ENCODE results near the gene APBA2.

The APBA2 gene

DNA sequence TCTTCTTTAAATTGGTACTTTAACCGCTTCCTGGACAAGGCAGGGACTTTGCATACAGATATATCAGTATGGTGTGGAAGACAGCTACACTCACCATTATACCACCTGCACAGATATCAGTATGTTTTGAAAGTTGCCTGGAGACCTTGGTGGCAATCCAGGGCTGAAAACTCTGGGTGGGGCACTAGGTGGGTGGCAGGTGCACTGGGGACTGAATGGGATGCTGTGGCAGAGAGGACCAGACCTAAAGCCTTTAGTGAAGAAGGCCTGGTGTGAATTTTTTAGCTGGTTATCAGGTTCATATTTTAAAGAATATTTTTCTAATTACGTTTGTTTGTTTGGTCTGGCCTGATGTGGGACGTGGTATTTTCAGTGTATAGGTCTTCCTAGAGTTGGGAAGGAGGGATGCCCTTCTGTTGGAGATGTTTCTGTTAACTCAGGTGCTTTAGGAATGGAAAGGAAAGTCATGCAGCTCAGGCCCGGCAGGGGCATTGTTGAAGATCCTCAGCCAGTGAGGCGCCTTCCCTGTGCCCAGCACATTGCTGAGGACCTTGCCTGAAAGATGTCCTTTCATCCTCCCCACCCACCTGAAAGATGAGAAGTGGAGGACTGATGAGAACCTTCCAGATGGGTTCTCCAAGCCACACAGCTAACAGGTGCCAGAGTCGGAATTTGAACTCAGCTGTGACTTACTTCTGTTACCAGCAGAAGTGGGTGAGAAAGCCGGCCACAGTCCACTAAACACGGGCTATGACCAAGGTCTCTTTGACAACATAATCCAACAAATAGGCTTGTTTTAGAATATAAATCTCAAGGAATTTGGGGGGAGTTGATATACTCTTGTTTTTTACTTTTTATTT, 77.3 kb downstream of the APBA2 start:
- DNase-seq: no peak

DNA sequence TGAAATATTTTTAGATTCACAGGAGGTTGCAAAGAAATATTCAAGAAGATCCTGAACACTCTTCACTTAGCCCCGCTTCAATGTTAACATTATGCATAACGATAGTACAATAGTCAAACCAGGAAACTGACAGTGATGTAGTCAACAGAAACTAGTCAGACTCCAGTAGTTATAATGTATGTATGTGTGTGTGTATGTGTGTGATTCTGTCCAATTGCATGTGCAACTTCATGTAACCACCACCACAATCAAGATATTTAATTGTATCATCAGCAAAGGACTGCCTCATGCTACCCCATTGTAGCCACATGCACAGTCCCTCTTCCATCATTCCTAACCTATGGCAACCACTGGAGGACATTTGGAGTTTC, 77.9 kb downstream of the APBA2 start:
- DNase-seq: no peak

DNA sequence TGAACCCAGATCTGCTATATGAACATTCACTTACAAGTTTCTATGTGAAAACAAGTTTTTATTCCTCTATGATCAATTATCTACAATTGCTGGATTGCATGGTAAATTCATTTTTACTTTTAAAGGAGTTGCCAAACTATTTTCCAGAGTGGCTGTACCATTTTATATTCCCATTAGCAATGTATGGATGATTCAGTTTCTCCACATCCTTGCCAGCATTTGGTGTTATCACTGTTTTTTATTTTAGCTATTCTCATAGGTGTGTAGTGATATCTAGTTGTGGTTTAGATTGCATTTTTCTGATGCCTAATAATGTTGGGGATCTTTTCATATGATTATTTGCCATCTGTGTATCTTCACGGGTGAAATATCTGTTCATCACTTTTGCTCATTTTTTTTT, 78.3 kb downstream of the APBA2 start:
- no peak for DNase-seq

DNA sequence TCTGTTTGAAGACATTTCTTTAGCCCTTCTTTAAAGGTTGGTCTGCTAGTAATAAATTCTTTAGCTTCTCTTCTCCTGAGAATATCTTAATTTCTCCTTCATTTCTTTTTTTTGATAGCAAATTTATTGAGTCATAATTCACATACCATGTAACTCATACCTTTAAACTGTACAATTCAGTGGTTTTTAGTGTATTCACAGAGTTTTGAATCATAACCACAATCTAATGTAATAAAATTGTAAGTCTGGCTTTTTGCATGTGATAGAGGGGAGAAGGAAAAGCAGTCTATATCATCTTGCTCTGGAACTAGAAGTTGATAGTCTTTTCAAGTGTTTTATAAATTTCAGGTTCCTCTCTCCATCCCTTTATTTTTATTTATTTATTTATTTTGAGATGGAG, 81.3 kb downstream of the APBA2 start:
- no peak for DNase-seq

DNA sequence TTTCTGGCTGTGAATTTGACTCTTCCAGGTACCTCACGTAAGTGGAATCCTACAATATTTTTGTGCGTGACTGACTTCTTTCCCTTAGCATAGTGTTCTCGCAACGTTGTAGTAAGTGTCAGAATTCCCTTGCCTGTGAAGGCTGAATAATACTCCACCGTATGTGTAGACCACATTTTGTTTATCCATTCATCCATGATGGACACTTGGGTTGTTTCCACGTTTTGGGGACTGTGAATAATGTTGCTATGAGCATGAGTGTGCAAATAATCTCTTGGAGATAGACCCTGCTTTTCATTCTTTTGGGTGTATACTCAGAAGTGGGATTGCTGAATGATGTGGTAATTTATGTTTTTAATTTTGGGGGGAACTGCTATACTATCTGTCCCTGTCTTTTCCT, 82.2 kb downstream of the APBA2 start:
- DNase-seq: no peak

DNA sequence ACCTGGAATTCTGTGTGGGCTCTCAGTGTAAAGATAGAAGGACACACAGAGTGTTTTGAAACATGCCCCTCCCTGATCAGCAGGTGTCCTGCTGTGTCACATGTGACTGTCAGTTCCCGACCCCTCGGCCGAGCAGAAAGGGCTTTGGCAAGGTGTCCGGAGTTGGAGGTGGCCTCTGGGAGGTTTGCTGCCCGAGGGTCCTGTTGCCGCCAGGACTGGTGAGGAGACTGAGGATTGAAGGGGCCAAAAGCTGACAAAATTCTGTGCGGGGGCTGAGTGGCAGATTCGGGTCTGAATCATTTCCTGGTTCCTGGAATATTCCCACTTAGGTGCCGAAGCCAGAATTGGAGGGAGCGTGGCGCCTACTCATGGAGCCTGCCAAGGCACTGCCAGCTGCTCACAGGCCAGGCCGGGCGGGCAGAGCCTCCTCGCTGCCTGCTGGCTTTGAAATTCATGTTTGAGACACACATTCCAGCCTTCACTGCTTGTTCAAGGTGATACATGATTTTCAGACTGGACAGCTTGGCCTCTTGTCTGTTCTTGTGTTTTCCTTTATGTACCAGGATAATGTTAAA, 83.8 kb downstream of the APBA2 start:
- DNase-seq: no peak

DNA sequence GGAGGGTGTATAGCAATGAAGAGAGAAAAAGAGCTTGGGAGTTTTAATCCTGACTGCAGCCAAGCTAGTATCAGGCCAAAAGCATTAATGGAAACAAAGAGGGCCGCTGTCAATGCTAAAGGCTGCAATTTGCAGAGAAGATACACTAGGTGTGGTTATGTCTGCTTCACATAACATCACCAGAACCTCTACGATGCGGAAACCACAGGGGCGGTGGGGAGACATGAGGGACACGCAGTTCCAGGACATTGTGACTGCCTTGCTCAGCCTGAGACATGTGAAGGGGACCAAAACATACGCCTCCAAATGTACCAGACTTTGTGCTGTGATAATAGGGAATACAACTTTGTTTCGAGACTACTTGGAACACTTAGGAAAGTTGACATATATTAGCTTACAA, 88.4 kb downstream of the APBA2 start:
- no peak for DNase-seq

DNA sequence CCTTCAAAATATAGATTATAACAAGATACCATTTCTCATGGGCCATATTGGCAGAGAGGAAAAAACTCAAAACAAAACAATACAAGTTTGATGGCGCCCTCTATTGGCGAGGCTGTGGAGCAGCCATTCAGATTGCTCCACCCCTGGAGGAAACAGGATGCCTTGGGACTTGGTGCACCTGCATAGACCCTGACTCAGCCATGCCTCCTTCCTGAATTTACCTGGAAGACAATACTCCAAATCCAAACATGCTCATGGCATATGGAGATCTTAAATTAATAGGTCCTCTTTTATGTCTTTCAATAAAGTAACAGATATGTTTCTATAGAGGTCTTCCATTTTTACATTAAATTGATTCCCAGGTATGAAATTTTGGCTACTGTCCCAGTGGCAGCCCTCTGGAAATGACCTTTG, 90.0 kb downstream of the APBA2 start:
- DNase-seq: peak; percentile 68

DNA sequence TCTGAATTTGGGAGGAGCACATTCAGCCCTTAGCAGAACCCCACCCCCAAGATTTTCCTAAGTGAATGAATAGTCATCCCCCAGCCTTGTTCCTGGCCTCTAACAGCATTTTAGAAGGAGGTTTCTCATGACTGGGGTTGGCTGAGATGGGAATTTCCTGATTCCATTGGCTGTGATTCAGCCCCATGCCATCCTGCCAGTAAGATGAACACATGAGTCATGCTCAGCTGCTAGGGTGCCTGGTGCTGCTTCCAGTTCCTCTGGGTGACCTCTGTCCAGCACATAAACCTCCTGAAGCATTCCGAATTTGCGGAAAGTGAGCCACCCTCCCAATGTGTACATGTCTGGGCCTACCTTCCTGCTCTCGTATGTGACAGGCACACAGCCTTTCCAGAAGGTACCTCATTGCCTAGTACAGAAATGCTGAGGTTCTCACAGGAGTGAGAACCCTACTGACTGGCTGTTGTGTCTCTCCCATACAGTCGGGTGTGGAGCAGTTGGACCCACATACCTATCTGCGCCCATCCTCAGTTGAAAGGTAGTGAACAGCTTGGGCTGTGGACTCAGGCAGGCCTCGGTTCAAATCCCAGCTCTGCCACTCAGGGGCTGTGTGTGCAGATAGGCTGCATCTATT, 91.7 kb downstream of the APBA2 start:
- DNase-seq: no peak

DNA sequence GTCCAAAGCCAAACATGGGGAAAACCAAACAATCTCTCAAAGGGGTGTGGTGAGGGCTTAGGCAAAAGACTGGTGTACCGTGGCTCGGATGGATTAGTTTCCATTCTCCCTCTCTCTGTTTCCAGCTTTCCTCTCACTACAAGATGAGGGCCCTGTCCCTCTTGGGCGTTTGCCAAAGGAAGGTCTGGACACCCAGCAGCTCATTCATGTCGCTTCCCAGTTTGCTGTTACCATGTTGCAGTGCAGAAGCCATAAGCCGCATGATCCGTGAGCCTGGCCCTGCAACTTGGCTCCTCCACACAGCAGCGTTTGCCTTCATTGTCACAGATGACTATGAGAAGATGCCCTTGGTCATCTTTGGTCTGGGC, 92.2 kb downstream of the APBA2 start:
- DNase-seq: no peak

DNA sequence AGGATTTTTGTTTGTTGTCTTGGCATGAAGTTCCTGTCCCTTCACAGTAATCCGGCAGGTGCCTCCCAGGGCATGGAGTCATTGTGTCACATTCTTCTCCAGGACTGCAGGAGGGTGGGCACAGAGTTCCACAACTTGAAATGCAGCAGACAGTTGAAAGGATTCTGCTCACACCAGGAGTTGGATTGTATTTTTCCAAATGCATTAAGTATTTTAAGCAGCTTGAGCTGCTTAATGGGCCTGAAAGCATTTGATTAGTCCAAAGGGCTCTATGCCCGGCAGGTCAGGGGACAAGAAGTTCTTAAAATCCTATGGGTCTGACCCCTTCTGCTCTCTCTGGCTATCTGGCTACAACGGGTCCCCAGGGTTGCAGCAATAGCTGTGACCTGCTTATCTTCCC, 92.9 kb downstream of the APBA2 start:
- no peak for DNase-seq

DNA sequence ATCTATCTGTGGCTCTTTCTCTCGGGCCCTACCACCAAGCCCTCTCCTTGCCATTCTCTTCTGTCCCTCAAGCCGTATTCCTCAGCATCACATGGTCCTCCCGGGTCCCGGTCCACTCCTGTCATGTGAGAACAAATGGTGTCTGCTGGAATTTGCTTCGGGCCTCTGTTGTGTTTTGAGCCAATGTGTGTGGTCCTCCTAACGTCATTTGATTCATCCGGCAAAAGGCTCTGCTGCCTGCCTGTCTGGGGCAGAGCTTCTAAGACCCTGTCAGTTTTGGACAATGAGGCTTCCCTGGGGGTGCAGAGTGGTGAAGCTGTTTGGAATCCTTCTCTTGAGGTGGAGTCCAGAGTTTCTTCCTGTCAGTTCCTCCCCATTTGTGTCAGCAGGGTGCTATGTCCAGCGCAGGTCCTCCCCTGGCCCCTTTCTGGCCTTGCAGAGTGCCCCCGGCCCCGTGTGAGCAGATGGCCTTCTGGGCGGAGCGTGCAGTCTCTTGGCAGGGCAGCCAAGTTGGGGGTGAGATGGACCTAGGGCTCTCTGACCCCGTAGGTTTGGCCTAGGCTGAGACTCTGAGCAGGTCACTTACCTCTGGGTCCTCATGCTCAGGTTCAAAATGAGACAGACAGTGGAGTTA, 93.6 kb downstream of the APBA2 start:
- DNase-seq: no peak

DNA sequence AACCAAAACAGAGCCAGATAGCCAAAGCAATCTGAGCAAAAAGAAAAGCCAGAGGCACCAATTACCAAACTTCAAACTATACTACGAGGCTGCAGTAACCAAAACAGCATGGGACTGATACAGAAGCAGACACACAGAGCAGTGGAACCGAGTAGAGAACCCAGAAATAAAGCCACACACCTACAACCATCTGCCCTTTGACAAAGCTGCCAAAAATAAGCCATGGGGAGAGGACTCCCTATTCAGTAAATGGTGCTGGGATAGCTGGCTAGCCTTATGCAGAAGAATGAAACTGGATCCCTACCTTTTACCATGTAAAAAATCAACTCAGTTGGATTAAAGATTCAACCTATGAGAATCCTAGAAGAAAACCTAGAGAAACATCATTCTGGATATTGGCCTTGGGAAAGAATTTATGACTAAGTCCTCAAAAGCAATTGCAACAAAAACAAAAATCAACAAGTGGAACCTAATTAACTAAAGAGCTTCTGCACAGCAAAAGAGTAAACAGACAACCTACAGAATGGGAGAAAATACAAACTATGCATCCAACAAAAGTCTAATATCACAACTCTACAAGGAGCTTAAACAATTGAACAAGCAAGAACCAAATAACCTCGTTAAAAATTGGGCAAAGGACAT, 95.1 kb downstream of the APBA2 start:
- DNase-seq: no peak

DNA sequence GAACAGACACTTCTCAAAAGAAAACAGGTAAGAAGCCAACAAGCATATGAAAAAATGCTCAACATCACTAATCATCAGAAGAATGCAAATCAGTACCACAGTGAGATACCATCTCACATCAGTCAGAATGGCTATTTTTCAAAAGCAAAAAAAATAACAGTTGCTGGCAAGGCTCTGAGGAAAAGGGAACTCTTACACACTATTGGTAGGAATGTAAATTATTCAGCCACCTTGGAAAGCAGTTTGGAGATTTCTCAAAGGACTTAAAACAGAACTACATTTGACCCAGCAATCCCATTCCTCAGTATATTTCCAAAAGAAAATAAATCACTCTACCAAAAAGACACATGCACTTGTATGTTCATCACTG, 95.6 kb downstream of the APBA2 start:
- DNase-seq: no peak

DNA sequence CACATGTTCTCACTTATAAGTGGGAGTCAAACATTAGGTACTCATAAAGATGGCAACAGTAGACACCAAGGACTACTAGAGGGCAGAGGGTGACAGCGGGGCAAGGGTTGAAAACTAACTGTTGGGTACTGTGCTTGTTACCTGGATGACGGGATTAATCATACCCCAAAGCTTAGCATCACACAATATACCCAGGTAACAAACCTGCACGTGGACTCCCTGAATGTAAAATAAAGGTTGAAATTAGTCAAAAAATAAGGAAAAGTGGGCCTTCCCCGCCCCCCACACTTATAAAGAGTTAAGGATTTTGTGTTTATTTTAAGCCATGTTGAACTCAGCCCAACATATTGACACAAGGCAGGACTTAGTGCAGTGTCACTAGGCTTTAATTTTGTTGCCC, 96.1 kb downstream of the APBA2 start:
- DNase-seq: no peak

DNA sequence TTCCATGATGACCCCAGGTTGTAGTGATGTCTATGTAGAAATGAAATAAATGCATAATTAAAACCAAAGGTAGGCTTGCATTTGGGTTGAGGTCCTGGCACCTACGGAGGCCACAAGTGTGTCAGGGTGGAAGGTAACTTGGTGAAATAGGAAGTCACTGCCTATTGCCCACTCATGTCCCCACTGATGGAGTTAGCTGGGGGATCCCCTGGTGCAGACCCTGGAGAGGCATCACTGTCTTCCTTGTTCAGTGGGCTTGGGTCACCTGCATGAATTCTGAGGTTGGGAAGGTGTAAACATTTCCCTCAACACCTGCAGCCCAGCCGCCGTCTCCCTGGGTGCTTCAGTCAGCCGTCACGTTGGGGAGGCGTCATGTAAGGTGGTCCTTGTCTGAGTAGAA, 97.1 kb downstream of the APBA2 start:
- no peak for DNase-seq

DNA sequence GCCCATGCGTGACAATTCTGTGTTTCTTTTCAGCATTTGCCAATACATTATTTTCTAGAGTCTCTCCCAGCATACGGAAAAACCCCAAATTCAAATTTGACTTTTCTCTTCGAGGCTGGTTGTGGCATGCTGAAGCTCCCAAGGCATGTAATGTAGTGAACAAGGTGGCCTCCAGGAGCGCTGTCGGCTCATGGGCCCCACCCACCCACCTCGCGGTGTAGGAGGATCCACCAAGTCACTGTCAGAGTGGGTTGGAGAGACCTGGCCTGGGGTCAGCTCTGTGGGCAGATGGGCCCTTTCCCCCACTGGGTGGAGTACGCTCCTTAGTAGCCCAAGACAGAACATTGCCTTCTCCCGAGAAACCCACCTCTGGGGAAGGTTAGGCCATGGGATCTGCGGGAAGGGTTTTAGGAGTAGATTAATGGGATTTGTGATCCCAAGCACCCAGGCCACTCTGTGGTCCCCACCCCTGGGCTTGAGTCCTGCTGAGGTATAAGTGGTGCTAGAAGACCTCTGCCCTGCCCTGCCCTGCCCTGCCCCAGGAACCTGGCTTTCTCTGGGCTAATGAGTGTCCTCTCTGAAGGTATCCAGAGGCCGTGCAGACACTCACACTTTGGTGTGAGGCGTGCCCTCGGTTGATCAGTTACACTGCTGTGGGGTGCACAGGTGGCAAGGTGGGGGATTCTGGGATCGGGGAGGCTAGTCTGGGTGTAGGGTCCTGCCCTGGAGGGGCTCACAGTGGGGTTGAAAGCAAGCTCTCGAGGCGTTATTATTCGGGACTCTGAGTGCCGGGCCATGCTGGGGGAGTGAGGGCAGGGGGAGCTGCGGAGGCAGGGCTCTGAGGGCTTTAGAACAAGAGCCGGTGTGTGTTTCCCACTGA, 97.9 kb downstream of the APBA2 start:
- no peak for DNase-seq

DNA sequence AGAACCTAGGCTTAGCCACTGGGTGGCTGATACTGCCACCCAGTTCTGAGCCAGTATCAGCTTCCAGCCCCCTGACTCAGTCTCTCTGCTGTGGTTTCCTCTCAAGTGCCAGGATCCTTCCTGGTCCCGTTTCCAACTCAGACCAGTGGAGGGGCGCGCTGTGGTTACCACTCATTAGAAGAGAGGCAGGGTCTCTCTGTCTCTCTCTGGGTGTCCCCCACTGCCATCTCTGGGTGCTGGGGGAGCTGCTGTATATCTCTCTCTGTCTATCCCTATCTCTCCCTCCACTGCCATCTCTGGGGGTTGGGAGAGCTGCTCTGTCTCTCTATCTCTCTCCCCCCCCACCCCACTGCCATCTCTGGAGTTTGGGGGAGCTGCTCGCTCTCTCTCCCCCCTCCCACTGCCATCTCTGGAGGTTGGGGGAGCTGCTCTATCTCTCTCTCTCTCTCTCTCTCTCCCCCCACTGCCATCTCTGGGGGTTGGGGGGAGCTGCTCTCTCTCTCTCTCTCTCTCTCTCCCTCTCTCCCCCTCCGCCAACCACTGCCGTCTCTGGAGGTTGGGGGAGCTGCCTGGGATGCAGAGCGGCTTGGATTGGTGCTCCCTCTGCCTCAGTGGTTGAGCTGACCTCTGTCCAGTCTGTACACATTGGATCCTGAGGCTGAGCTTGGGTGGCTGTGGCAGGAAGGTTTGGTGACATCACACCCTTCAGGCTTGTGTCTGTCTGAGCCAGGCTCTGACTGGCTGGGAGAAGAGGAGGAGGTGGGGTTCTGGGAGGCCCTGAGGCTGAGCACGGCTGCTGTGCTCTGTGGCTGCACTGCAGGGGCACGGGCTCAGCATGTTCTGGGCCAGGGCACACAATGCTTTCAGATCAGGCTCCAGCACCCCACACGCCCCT, 98.9 kb downstream of the APBA2 start:
- DNase-seq: no peak

DNA sequence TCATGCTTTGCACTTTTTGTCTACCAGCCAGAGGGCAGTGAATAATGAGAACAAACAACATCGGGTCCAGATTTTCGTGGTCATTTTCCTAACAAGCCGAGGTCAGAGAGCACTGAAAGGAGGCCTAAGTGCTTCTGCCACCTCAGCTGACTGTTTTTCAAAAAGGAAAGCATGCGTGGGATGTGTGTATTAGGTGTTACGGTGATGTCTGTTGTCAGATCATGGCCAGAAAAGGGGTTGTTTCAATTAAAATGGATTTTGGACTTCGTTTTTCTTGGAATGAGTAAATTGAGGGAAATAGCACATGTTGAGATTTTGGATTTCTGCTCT, 99.5 kb downstream of the APBA2 start:
- DNase-seq: no peak

DNA sequence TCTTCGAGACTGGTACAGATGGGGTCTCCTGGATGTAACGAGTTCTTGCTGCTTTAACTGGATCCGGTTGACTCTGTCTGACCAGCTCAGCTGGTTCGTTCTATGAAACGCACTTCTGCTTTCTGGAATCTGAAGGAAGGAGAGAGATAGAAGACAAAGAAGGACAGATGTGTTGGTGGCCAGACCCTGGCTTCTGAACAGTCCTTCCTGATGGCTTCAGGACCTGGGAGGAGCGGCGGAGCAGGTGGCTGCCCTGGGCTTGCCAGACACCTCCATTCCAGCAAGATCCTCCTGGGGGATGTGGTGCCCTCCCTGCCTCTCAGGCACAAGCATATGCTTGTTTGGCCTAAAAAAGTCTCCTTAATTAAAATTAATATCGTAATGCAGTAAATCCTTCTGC, 99.9 kb downstream of the APBA2 start:
- no peak for DNase-seq

DNA sequence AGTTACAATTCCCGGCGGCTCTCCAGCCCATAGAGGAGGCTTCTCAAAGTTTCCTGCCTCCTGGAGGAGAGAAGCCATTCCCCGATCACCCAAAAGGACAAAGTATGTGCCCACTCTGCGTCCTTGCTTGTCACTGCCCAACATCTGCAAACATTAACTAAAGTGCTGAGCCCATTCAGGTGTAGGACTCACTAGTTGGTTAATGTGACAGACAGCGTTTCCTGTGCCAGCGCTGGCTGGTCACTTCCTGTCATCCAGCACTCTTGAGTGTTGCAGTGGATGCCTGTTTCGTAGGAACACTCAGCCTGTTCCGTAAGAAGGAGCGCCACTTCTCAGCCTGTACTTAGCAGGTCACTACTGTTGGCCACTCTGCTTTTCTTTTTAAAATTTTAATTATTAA, 100.3 kb downstream of the APBA2 start:
- no peak for DNase-seq

DNA sequence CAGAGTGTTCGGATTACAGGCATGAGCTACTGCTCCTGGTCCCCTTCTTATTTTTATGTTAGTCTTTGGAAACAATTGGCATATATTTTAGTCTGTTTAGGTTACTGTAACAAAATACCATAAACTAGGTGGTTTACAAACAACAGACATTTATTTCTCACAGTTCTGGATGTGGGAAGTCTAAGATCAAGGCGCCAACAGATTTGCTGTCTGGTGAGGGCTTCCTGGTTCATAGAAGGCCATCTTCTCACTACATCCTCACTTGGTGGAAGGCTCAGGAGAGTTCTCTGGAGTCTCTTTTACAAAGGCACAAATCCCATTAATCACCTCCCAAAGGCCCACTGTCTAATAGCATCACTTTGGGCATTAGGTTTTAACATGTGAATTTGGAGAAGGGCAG, 101.0 kb downstream of the APBA2 start:
- no peak for DNase-seq
